Midbrain (tissue), 1 donor: ENCODE results near the gene ACAP1.
A peak's percentile ranks its signal among the peaks of the same experiment; 100 is the strongest.

Experiments
- DNase-seq: peaks from one replicate; lab custom pipeline; 2025; lab: John Stamatoyannopoulos, UW

The ACAP1 gene

GRCh38 chr17:7312432-7313087 is 23.8 kb upstream of the ACAP1 start:
- no peak for DNase-seq

- no peak for DNase-seq
Observed at GRCh38 chr17:7313088-7313889, 23.0 kb upstream of the ACAP1 start.

- DNase-seq: no peak
Observed at GRCh38 chr17:7313890-7314718, 22.2 kb upstream of the ACAP1 start.

GRCh38 chr17:7314719-7315569 is 21.4 kb upstream of the ACAP1 start, which contains the start of gene GPS2:
GPS2 (minus strand) TSS chr17:7315360; CDS start chr17:7315052, 308 bp downstream.
- DNase-seq: peak; percentile 88

GRCh38 chr17:7315570-7316235 is 20.6 kb upstream of the ACAP1 start:
- no peak for DNase-seq

GRCh38 chr17:7317161-7317803 is 19.0 kb upstream of the ACAP1 start:
- DNase-seq: no peak

GRCh38 chr17:7318121-7318860 is 18.0 kb upstream of the ACAP1 start:
- DNase-seq: no peak

- DNase-seq: no peak
Observed at GRCh38 chr17:7321466-7321865, 14.9 kb upstream of the ACAP1 start.

GRCh38 chr17:7322520-7323194 is 13.7 kb upstream of the ACAP1 start:
- no peak for DNase-seq

- DNase-seq: no peak
Observed at GRCh38 chr17:7323731-7324437, 12.4 kb upstream of the ACAP1 start.

- no peak for DNase-seq
Observed at GRCh38 chr17:7324438-7324779, 11.9 kb upstream of the ACAP1 start.

- no peak for DNase-seq
Observed at GRCh38 chr17:7325031-7325528, 11.2 kb upstream of the ACAP1 start.

GRCh38 chr17:7326186-7326585 is 10.1 kb upstream of the ACAP1 start:
- DNase-seq: no peak

GRCh38 chr17:7327056-7327455 is 9.3 kb upstream of the ACAP1 start:
- DNase-seq: no peak

GRCh38 chr17:7327501-7327900 is 8.8 kb upstream of the ACAP1 start:
- DNase-seq: no peak

GRCh38 chr17:7328009-7328408 is 8.3 kb upstream of the ACAP1 start:
- no peak for DNase-seq

GRCh38 chr17:7328840-7329373 is 7.4 kb upstream of the ACAP1 start, which contains the start of gene NEURL4:
NEURL4 (minus strand) TSS chr17:7329335; CDS start chr17:7329312, 23 bp downstream.
- no peak for DNase-seq

GRCh38 chr17:7329374-7329996 is 6.8 kb upstream of the ACAP1 start:
- DNase-seq: peak; percentile 98
